Astrocyte of the cerebellum (primary cell): ENCODE data around the gene CNGA4.

Source experiments
- DNase-seq: peaks from one replicate; pipeline ENCODE4 v3.0.0-alpha.2; 2011; ENCODE audit warnings: low read depth
- H3K4me3 ChIP-seq: 2 replicates; pipeline ENCODE4 v1.5.1; 2011; ENCODE audit warnings: mild to moderate bottlenecking, low read depth, low read length, moderate library complexity
- in situ Hi-C: cut with HindIII; loops from 2 replicates; pipeline ENCODE4 v1.10.0; 2017; ENCODE audit warnings: low sequenced_read_pairs
- TF ChIP-seq, protein P1 (sequence below): IDR thresholded peaks from 2 replicates; pipeline ENCODE4 v1.5.1; 2012; ENCODE audit warnings: low read length, low read depth, moderate library complexity, mild to moderate bottlenecking; ENCODE audit errors: missing control alignments

The CNGA4 gene

DNA sequence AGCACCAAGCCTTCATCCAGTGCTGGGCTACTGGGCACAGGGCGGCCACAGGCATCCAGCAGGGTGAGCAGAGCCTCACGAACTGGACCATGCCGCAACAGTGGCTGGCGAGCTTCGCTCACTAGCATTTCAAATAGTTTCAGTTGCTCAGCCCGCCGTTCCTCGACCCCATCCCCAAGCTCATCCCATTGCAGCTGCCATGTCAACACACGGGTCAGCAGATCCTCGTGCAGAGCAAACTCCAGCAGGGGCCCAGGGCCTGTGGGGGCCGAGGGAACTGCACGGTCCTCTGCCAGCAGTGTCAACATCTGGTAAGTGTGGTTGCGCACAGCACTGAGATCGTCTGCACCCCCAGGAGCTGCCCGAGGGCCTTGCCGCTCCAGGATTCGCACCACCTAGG, 15.0 kb upstream of the CNGA4 start:
- no peak overlapping the region for H3K4me3 ChIP-seq
- in situ Hi-C loops, result no loop called here
- TF ChIP-seq, protein P1, sequence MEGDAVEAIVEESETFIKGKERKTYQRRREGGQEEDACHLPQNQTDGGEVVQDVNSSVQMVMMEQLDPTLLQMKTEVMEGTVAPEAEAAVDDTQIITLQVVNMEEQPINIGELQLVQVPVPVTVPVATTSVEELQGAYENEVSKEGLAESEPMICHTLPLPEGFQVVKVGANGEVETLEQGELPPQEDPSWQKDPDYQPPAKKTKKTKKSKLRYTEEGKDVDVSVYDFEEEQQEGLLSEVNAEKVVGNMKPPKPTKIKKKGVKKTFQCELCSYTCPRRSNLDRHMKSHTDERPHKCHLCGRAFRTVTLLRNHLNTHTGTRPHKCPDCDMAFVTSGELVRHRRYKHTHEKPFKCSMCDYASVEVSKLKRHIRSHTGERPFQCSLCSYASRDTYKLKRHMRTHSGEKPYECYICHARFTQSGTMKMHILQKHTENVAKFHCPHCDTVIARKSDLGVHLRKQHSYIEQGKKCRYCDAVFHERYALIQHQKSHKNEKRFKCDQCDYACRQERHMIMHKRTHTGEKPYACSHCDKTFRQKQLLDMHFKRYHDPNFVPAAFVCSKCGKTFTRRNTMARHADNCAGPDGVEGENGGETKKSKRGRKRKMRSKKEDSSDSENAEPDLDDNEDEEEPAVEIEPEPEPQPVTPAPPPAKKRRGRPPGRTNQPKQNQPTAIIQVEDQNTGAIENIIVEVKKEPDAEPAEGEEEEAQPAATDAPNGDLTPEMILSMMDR, result no peak
- DNase-seq, result no peak

DNA sequence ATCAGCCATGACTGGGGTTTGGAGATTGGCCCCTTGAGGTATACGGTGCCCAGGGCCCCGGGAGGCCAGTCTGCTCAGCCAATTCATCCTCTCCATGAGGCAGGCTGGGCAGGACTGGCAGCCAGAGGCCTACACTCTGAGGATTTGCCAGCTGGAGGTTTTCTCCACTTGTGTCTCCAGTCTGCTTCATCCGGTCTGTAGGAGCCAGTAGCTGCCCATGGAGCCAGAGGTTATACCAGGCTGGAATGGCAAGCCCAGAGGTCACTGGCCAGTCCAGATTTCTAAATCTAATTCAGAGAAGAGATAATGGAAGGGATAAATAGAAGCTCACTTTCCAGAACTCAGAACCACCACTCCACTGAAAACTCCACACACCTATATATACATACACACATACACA, 14.5 kb upstream of the CNGA4 start:
- H3K4me3 ChIP-seq, result no peak overlapping the region
- no peak for DNase-seq
- in situ Hi-C loops, result no loop called here
- TF ChIP-seq, protein P1, result no peak

DNA sequence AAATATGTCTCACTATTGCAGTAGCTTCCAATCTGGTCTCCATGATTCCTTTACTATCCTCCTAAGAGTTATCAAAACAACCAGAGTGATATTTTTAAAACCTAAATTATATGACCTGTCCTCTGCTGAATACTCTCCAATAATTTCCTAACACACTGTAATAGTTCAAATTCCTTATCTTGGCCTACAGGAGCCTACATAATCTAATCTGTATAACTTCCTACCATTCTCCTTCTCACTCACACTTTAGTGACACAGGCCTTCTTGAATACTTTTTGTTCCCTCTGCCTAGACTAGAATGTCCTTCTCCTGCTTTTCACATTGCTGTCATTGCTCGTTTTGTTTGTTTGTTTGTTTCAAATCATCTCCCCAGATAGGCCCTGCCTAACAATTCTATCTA, 13.9 kb upstream of the CNGA4 start:
- DNase-seq, result no peak
- TF ChIP-seq, protein P1, result no peak
- in situ Hi-C loops, result no loop called here
- H3K4me3 ChIP-seq, result no peak overlapping the region

DNA sequence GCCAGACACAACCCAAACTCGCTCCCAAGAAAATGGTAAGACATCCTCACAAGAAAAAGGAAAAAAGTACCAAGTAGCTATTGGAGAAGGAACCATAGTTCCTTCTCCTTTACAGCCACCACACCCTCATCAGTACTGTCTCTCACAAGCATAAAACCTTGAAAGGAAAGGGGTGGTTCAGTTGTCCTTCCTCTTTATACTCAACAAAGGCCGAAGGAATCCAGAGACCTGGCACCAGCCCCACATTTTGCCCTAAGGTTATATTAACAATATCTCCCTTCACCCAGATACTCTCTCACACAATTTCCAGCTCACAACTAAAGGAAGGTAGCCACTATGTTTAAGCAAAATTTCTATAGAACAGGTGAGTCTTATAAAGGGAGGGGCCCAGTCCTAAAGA, 13.0 kb upstream of the CNGA4 start:
- no peak for DNase-seq

DNA sequence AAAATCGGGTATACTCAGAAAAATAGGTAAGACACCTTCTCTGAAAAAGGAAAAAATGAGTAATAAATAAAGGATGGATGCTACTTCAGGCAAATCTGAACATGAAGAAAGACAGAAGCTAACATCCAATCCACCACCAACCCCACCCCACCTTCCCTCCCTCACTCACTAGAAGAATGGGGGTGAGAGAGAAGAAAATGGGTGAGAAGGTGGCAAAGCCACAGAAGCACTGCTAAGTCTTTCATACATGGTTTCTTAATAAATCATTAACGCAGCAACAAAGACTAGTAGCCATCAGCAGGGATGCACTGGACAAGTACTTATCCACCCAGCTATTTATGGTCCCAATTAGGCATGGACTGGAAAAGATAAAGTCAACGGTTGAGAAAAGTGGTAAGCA, 10.4 kb upstream of the CNGA4 start:
- H3K4me3 ChIP-seq, result no peak overlapping the region
- in situ Hi-C loops, result no loop called here
- no peak for DNase-seq
- TF ChIP-seq, protein P1, result no peak

More for the DNA sequence above, 13.0 kb upstream of the CNGA4 start:
- H3K4me3 ChIP-seq, result no peak overlapping the region
- in situ Hi-C loops, result no loop called here
- TF ChIP-seq, protein P1, result no peak

DNA sequence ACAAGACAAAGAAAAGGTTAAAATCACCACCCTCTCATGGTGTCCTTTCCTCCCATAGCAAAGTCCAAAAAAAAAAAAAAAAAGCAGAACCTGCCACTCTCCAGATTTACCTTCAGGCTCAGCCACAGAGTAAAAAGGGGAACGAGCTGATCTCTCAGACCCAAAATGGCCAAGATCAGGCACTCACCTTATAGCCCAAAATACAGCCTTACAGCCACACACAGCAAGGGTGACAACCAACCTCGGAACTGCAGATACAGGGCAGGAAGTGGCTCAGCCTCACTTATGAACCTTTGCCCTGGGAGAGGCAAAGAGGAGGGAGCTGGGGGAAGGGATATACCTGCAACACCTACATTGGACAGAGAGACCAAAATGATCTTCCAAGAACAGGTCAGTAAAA, 9.0 kb upstream of the CNGA4 start:
- in situ Hi-C loops, result no loop called here
- no peak overlapping the region for H3K4me3 ChIP-seq
- DNase-seq, result no peak
- TF ChIP-seq, protein P1, result no peak

DNA sequence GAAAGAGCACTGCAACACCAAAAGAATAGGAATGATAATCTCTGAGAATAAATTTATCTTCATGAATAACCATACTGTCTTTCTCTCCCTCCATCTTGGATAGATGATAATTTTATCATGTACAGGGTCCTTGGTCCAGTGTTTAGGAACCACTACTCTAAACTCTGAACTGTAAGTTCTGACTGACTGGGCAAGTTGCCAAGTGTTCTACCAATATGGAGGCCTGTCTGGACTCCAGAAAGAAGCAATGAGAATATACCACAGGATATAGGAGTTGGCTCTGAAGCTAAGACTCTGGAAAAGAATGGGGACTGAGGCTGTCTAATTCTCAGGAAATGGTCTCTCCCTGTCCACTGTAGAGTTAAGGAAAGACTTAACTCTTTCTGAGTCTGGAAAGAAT, 6.0 kb upstream of the CNGA4 start:
- in situ Hi-C loops, result no loop called here
- no peak for DNase-seq
- TF ChIP-seq, protein P1, result no peak
- no peak overlapping the region for H3K4me3 ChIP-seq
